GM12801 (cell line): ENCODE data around the gene SPRY1.

Source experiments
- TF ChIP-seq, protein P1 (sequence below): IDR thresholded peaks from one replicate; pipeline ENCODE4 v1.5.1; 2011; ENCODE audit warnings: control low read depth; ENCODE audit not compliant: insufficient read length; ENCODE audit errors: extremely low read depth

The SPRY1 gene

DNA sequence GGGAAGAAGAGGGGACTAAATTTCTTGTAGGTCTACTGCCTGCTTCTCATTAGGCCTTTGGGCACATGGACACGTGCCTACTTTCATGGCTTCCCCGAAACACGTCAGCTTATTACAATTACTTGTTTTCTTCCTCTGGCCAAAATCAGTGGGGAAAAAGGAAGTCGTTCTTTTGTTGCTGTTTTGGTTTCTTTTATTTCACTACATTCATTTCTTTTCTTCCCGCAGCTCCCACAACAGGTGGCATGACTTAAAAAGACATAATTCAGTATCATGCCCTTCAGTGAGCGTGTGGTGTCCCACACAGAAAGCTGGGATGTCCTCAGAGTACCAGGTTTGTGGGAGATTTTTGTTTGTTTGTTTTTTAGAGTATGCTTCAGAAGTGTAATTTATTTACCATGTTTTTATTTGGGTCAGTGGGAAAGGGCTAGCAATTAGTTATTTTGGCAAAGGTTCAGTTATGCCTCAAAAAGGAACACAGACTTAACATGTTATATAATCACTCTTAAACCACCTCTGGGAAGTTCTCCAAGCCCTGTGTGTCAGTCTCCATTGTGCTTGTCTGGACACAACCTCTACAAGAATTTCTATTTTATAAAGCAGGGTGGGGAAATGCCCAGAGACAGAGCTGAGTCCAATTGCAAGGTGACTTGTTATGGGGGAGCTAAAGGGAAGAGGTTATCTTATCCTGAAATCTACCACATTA, 44.2 kb upstream of the SPRY1 start:
- TF ChIP-seq, protein P1, sequence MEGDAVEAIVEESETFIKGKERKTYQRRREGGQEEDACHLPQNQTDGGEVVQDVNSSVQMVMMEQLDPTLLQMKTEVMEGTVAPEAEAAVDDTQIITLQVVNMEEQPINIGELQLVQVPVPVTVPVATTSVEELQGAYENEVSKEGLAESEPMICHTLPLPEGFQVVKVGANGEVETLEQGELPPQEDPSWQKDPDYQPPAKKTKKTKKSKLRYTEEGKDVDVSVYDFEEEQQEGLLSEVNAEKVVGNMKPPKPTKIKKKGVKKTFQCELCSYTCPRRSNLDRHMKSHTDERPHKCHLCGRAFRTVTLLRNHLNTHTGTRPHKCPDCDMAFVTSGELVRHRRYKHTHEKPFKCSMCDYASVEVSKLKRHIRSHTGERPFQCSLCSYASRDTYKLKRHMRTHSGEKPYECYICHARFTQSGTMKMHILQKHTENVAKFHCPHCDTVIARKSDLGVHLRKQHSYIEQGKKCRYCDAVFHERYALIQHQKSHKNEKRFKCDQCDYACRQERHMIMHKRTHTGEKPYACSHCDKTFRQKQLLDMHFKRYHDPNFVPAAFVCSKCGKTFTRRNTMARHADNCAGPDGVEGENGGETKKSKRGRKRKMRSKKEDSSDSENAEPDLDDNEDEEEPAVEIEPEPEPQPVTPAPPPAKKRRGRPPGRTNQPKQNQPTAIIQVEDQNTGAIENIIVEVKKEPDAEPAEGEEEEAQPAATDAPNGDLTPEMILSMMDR: no peak

DNA sequence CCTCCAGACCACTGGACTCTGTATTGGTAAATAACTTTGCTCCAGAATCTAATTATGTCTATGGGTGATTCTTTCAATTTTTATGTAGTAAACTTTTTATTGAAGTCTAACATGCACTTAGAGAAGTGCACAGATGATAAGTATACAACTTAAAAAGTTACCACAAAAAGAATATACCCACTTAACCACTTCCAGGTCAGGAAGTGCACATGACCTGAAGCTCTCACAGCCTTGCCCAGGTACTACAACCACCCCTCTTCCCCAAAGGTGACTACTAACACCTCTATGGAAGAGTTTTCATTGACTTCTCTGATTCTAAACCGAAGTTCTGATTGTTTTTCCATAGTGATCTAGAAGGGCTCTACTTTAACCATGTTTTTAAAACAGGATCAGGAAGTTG, 43.6 kb upstream of the SPRY1 start:
- TF ChIP-seq, protein P1: no peak

DNA sequence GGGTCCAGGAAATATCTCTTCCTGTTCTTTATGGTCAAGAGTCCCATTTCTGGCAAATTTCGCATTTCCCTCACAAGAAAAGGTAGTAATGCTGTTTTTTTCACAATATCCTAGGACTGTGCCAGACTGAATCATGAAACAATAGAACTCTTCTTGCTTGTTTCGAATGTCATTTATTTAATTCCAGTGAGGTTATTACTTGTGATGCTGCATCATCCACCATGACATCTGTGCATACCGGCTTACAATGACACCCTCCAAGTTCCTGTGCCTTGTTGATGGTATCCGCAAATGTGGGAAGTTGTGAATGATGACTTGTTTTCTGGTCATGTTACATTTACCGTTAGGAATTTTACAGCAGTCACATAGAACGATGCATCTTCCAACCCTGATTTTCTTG, 42.9 kb upstream of the SPRY1 start:
- TF ChIP-seq, protein P1: no peak

DNA sequence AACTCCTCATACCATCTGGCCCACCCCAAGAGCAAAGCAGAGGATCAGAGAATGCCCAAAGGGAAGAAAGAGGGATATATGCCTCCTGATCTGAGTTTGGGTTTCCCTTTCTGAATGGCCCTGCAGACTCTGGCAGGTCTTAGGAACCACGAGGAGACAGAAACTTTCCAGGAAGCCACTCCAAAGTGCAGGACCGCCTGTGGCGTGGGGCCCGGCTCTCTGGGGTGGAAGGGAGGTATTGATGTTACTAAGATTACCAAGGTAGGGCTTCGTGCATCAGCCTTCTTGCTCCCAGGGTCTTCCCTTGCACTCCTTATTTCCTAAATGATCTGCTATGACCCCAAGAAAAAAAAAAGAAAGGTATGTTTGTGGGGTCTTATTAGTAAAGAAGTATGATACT, 41.9 kb upstream of the SPRY1 start:
- TF ChIP-seq, protein P1: no peak

GRCh38 chr4:123356921-123357320, 39.7 kb upstream of the SPRY1 start:
- TF ChIP-seq, protein P1: no peak

DNA sequence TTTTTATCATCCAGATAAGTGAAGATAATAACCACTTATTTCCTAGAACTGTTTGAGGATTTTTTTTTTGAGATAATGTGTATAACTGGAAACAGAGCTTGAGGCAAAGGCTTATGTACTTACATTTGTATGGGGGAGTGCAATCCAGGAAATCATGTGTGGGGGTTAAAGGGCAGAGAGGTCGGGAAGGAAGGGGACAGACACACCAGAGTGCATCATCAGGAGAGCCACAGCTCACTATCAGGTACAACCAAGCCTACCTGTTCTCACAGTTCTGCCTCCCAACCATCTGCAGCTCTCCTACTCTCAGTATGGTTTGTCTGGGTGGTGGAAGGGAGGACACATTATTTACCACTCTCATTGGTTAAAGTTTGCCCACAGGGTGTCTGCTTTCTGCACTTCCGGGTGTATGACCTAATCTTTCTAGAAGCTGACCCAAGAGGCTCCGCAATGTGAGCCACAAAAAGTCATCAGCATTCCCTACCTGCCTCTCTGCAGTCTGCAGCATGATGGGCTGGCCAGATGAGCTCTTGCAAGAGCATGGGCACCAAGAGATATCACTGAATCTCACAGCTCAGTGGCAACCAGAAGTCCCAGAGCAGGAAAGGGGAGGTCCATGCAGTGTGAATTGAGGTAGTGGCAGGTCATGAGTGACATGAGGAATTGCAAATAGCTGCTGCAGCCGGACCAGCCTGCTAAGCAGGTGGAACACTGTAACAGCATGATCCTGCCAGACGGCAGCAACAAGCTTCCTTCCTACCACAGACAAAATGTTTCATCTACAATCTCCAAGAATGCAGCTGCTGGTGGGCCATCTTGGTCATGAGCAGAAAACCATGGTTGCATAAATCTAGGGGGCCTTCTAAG, 36.9 kb upstream of the SPRY1 start:
- TF ChIP-seq, protein P1: no peak

- TF ChIP-seq, protein P1: no peak
Measured at GRCh38 chr4:123361195-123361861, 35.3 kb upstream of the SPRY1 start.
